ENCODE results near the gene PRRT1B.

Gene PRRT1B

DNA sequence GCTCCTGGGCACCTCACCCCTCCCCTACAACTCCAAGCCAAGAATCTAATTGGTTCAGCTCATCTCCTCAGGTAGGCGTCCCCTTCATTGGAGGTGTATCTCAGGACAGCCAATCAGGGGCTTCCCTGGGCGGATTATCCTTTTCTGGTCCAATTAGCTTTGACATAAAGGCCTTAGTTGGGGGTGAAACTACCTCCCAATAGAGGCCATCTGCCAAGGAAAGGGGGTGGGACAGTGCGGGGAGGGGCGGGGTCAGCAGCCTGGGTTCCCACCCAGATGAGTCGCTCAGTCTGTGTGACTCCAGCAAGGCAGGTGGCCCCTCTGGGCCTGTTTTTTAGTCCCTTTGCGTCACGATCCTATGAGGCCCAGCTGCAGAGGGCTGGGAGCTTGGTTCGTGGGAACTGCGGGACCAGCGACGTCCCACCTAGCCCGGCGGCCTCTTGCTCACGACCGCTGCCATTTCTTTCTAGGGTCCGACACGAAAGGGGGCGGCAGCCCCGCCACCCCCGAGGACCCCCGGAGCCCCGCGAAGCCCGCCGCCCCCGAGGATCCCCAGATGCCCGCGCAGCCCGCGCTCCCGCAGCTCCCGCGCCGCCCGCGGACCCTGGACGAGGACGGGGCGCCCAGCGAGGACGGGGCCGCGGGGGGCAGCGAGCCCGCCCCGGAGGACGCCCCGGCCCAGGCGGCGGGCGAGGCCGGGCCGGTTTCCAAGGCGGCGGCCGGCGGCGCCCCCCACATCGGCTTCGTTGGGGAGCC lies 8.9 kb downstream of the PRRT1B start:
- no peak overlapping the region for H3K4me3 ChIP-seq (ENCODE audit: low read depth, low read length)
- DNase-seq (ENCODE audit: low read depth) = no peak

DNA sequence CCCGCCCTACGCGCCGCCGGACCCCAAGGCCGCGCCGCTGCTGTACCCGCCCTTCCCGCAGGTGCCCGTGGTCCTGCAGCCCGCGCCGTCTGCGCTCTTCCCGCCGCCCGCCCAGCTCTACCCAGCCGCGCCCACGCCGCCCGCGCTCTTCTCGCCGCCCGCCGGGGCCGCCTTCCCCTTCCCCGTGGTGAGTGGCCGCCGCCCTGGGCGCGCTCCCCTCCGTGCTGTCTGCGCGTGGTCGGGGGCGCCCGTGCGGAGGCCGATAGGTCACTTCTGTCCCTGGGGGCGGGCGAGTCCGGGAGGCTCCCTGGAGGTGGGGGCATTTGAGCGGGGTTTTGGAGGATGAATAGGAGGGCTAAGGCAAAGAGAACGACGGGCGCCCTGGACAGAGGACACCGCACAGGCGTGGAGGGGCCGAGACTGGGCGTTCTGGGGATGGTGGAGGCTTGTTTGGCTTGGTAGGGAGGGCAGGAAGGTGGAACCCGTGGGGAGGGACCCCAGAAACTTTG lies 9.6 kb downstream of the PRRT1B start:
- H3K4me3 ChIP-seq (ENCODE audit: low read depth, low read length) = no peak overlapping the region
- TF ChIP-seq, protein P1, sequence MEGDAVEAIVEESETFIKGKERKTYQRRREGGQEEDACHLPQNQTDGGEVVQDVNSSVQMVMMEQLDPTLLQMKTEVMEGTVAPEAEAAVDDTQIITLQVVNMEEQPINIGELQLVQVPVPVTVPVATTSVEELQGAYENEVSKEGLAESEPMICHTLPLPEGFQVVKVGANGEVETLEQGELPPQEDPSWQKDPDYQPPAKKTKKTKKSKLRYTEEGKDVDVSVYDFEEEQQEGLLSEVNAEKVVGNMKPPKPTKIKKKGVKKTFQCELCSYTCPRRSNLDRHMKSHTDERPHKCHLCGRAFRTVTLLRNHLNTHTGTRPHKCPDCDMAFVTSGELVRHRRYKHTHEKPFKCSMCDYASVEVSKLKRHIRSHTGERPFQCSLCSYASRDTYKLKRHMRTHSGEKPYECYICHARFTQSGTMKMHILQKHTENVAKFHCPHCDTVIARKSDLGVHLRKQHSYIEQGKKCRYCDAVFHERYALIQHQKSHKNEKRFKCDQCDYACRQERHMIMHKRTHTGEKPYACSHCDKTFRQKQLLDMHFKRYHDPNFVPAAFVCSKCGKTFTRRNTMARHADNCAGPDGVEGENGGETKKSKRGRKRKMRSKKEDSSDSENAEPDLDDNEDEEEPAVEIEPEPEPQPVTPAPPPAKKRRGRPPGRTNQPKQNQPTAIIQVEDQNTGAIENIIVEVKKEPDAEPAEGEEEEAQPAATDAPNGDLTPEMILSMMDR (IDR thresholded peaks at IDR 0.05; ENCODE audit: low read depth, low read length, missing control alignments) = no peak
- DNase-seq (ENCODE audit: low read depth) = no peak

More for the DNA sequence above, 8.9 kb downstream of the PRRT1B start:
- TF ChIP-seq, protein P1 (IDR thresholded peaks at IDR 0.05; ENCODE audit: low read depth, low read length, missing control alignments) = no peak

DNA sequence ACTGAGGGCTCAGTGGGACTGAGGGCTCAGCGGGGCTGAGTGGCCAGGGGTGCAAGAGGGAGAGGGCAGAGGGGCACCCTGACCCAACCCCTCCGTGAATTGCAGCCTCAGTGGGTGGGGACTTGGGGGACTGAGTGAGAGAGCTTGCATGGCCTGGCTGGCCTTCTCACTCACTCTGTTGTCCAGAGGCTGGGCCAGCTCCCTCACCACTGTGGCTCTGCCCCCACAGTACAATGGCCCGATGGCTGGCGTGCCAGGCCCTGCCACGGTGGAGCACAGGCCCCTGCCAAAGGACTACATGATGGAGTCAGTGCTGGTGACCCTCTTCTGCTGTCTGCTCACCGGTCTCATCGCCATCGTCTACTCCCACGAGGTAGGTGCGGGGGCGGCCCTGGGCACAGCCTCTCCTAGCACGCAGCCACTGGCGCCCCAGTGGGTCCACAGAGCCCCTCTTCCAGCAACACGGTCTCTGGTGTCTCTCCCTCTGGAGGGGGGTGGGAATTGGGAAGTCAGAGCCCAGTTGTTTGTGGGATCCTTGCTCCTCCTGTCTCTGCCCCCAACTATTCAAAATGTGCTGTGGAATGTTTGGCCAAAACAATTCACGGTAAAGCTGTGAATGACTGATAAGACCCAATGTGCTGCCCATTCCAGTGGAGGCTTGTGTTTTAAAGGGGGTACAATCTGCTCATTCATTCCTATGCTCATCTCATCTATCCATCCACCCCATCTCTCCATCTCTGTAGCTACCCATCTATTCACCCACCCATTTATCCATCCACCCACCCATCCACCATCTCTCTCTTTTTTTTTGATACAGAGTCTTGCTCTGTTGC lies 10.7 kb downstream of the PRRT1B start:
- H3K4me3 ChIP-seq (ENCODE audit: low read depth, low read length) = no peak overlapping the region

DNA sequence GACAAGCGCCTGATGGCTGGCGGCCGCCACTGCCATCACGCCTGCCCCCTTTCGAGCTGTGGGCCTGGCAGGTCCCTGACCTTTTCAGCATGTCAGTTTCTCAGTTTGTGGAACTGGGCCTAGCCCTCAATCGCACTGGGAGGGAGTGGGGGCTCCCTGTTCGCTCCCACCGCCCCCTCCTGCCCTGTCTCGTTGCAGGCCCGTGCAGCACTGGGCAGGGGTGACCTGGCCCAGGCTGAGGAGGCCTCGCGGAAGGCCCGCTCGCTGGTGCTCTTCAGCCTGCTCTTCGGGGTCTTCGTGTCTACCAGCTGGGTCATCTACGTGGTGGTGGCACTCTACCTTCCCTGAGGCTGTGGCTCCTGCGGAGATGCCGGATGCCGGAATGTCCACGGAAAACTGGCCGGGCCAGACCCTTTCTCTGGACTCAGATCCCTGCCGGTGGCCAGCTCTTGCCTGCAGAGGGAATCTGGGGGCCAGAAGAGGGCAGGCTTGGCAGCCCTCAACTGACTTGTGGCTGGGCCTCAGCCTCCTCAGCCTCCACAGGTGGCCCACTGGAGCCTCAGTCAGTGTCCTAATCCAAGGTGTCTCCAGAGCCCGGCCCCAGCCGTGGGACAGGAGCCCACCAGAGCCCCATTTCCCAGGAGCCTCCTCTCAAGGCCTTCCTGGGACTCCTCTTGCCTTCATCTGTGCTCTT lies 12.7 kb downstream of the PRRT1B start:
- TF ChIP-seq, protein P1 (IDR thresholded peaks at IDR 0.05; ENCODE audit: low read depth, low read length, missing control alignments) = no peak
- no peak overlapping the region for H3K4me3 ChIP-seq (ENCODE audit: low read depth, low read length)
- DNase-seq (ENCODE audit: low read depth) = no peak

More for the DNA sequence above, 10.7 kb downstream of the PRRT1B start:
- TF ChIP-seq, protein P1 (IDR thresholded peaks at IDR 0.05; ENCODE audit: low read depth, low read length, missing control alignments) = no peak
- DNase-seq (ENCODE audit: low read depth) = no peak

DNA sequence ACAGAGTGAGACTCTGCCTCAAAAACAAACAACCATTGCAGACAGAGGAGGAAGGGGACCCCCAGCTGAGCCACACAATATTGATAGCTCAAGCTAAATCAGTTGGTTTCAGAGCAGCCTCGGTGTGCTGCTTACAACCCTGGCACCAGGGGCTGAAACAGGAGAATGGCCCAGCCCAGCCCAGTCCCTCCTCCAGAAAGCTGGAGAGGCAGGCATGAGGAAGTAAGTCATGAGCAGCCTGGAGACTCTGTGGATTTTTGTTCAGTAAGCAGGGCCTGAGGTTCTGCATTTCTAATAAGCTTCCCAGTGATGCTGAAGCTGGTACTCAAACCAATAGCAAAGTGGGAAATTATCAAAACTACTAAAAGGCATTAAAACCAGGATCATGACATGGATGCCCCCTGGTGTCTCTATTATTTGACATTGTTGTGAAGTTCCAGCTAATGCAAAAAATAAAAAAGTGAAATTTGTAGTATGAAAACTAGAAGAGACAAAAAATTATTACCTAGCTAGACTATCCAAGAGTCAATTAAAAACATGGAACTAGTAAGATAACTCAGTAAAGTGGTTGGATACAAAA lies 14.2 kb downstream of the PRRT1B start:
- DNase-seq (ENCODE audit: low read depth) = no peak
- no peak overlapping the region for H3K4me3 ChIP-seq (ENCODE audit: low read depth, low read length)
- TF ChIP-seq, protein P1 (IDR thresholded peaks at IDR 0.05; ENCODE audit: low read depth, low read length, missing control alignments) = no peak

All from GM12864 (cell line).